ENCODE data around the gene SERPINA12.
A peak's percentile ranks its signal among the peaks of the same experiment; 100 is the strongest.

The SERPINA12 gene

GRCh38 chr14:94470311-94470710 is 39.0 kb downstream of the SERPINA12 start:
- H3K27ac ChIP-seq (ENCODE audit: low read depth, low read length): no peak overlapping the region
- H3K4me3 ChIP-seq (ENCODE audit: low read depth in 1 of 5, low read length in 5 of 5): no peak overlapping the region
- peaks cover 0 to 14% (median 6%) of the 10 kb centered on the region in 5 donors for H3K27me3 ChIP-seq (ENCODE audit: control insufficient read depth in 5 of 5, insufficient read depth in 4 of 5, low read length in 5 of 5)
- H3K9me3 ChIP-seq (ENCODE audit: control insufficient read depth in 5 of 5, low read length in 5 of 5): peaks cover under 1 to 11% (median 8%) of the 10 kb centered on the region in 5 donors
- no peaks in the 10 kb centered on the region for H3K4me1 ChIP-seq (ENCODE audit: control insufficient read depth in 5 of 5, insufficient read depth in 5 of 5, low read length in 5 of 5)
- H3K9ac ChIP-seq (ENCODE audit: low read length in 5 of 5): no peak overlapping the region
- no peaks in the 10 kb centered on the region for H3K36me3 ChIP-seq (ENCODE audit: control insufficient read depth in 5 of 5, insufficient read depth in 5 of 5, low read length in 5 of 5)

GRCh38 chr14:94469261-94469660 is 40.0 kb downstream of the SERPINA12 start:
- Histone ChIP-seq H3K27me3 (ENCODE audit: control insufficient read depth in 5 of 5, insufficient read depth in 4 of 5, low read length in 5 of 5) (peaks cover 0 to 8% (median 6%) of the 10 kb centered on the region in 5 donors), H3K9ac (ENCODE audit: low read length in 5 of 5) (no peak overlapping the region), H3K4me3 (ENCODE audit: low read depth in 1 of 5, low read length in 5 of 5) (no peak overlapping the region), H3K9me3 (ENCODE audit: control insufficient read depth in 5 of 5, low read length in 5 of 5) (peaks cover 8 to 22% (median 18%) of the 10 kb centered on the region in 5 donors), H3K36me3 (ENCODE audit: control insufficient read depth in 5 of 5, insufficient read depth in 5 of 5, low read length in 5 of 5) (no peaks in the 10 kb centered on the region), H3K4me1 (ENCODE audit: control insufficient read depth in 5 of 5, insufficient read depth in 5 of 5, low read length in 5 of 5) (no peaks in the 10 kb centered on the region), H3K27ac (ENCODE audit: low read depth, low read length) (no peak overlapping the region)

GRCh38 chr14:94467728-94468520 is 41.3 kb downstream of the SERPINA12 start:
- H3K4me1 ChIP-seq (ENCODE audit: control insufficient read depth in 5 of 5, insufficient read depth in 5 of 5, low read length in 5 of 5): no peaks in the 10 kb centered on the region
- no peak overlapping the region for H3K9ac ChIP-seq (ENCODE audit: low read length in 5 of 5)
- no peak overlapping the region for H3K4me3 ChIP-seq (ENCODE audit: low read depth in 1 of 5, low read length in 5 of 5)
- H3K9me3 ChIP-seq (ENCODE audit: control insufficient read depth in 5 of 5, low read length in 5 of 5): peaks cover 8 to 23% (median 21%) of the 10 kb centered on the region in 5 donors
- H3K36me3 ChIP-seq (ENCODE audit: control insufficient read depth in 5 of 5, insufficient read depth in 5 of 5, low read length in 5 of 5): no peaks in the 10 kb centered on the region
- H3K27ac ChIP-seq (ENCODE audit: low read depth, low read length): no peak overlapping the region
- peaks cover 0 to 7% (median 3%) of the 10 kb centered on the region in 5 donors for H3K27me3 ChIP-seq (ENCODE audit: control insufficient read depth in 5 of 5, insufficient read depth in 4 of 5, low read length in 5 of 5)

GRCh38 chr14:94466706-94467370 is 42.4 kb downstream of the SERPINA12 start:
- Histone ChIP-seq H3K4me3 (ENCODE audit: low read depth in 1 of 5, low read length in 5 of 5) (no peak overlapping the region), H3K36me3 (ENCODE audit: control insufficient read depth in 5 of 5, insufficient read depth in 5 of 5, low read length in 5 of 5) (no peaks in the 10 kb centered on the region), H3K9me3 (ENCODE audit: control insufficient read depth in 5 of 5, low read length in 5 of 5) (peaks cover 8 to 23% (median 21%) of the 10 kb centered on the region in 5 donors), H3K27me3 (ENCODE audit: control insufficient read depth in 5 of 5, insufficient read depth in 4 of 5, low read length in 5 of 5) (peaks cover 0 to 7% (median 3%) of the 10 kb centered on the region in 5 donors), H3K9ac (ENCODE audit: low read length in 5 of 5) (no peak overlapping the region), H3K4me1 (ENCODE audit: control insufficient read depth in 5 of 5, insufficient read depth in 5 of 5, low read length in 5 of 5) (no peaks in the 10 kb centered on the region), H3K27ac (ENCODE audit: low read depth, low read length) (no peak overlapping the region)

- H3K4me1 ChIP-seq (ENCODE audit: control insufficient read depth in 5 of 5, insufficient read depth in 5 of 5, low read length in 5 of 5): no peaks in the 10 kb centered on the region
- peaks cover 0 to 7% (median 3%) of the 10 kb centered on the region in 5 donors for H3K27me3 ChIP-seq (ENCODE audit: control insufficient read depth in 5 of 5, insufficient read depth in 4 of 5, low read length in 5 of 5)
- no peak overlapping the region for H3K4me3 ChIP-seq (ENCODE audit: low read depth in 1 of 5, low read length in 5 of 5)
- peaks cover 8 to 23% (median 21%) of the 10 kb centered on the region in 5 donors for H3K9me3 ChIP-seq (ENCODE audit: control insufficient read depth in 5 of 5, low read length in 5 of 5)
- H3K36me3 ChIP-seq (ENCODE audit: control insufficient read depth in 5 of 5, insufficient read depth in 5 of 5, low read length in 5 of 5): no peaks in the 10 kb centered on the region
- H3K27ac ChIP-seq (ENCODE audit: low read depth, low read length): no peak overlapping the region
- H3K9ac ChIP-seq (ENCODE audit: low read length in 5 of 5): no peak overlapping the region
Observed at GRCh38 chr14:94465042-94465441, 44.2 kb downstream of the SERPINA12 start.

GRCh38 chr14:94464290-94464689 is 45.0 kb downstream of the SERPINA12 start:
- peaks cover 0 to 7% (median under 1%) of the 10 kb centered on the region in 5 donors for H3K27me3 ChIP-seq (ENCODE audit: control insufficient read depth in 5 of 5, insufficient read depth in 4 of 5, low read length in 5 of 5)
- H3K9me3 ChIP-seq (ENCODE audit: control insufficient read depth in 5 of 5, low read length in 5 of 5): peaks cover 8 to 23% (median 21%) of the 10 kb centered on the region in 5 donors
- H3K27ac ChIP-seq (ENCODE audit: low read depth, low read length): no peak overlapping the region
- peak overlapping the region in 1 of 5 donors; percentile 18 for H3K4me3 ChIP-seq (ENCODE audit: low read depth in 1 of 5, low read length in 5 of 5)
- no peaks in the 10 kb centered on the region for H3K36me3 ChIP-seq (ENCODE audit: control insufficient read depth in 5 of 5, insufficient read depth in 5 of 5, low read length in 5 of 5)
- no peak overlapping the region for H3K9ac ChIP-seq (ENCODE audit: low read length in 5 of 5)
- H3K4me1 ChIP-seq (ENCODE audit: control insufficient read depth in 5 of 5, insufficient read depth in 5 of 5, low read length in 5 of 5): no peaks in the 10 kb centered on the region

GRCh38 chr14:94462763-94463572 is 46.3 kb downstream of the SERPINA12 start:
- H3K4me1 ChIP-seq (ENCODE audit: control insufficient read depth in 5 of 5, insufficient read depth in 5 of 5, low read length in 5 of 5): peaks cover 0 to 4% (median 0%) of the 10 kb centered on the region in 5 donors
- no peak overlapping the region for H3K4me3 ChIP-seq (ENCODE audit: low read depth in 1 of 5, low read length in 5 of 5)
- peaks cover 0 to 2% (median 0%) of the 10 kb centered on the region in 5 donors for H3K27me3 ChIP-seq (ENCODE audit: control insufficient read depth in 5 of 5, insufficient read depth in 4 of 5, low read length in 5 of 5)
- no peak overlapping the region for H3K9ac ChIP-seq (ENCODE audit: low read length in 5 of 5)
- no peaks in the 10 kb centered on the region for H3K36me3 ChIP-seq (ENCODE audit: control insufficient read depth in 5 of 5, insufficient read depth in 5 of 5, low read length in 5 of 5)
- H3K27ac ChIP-seq (ENCODE audit: low read depth, low read length): no peak overlapping the region
- H3K9me3 ChIP-seq (ENCODE audit: control insufficient read depth in 5 of 5, low read length in 5 of 5): peaks cover 8 to 27% (median 25%) of the 10 kb centered on the region in 5 donors

- Histone ChIP-seq H3K4me1 (ENCODE audit: control insufficient read depth in 5 of 5, insufficient read depth in 5 of 5, low read length in 5 of 5) (peaks cover 0 to 4% (median 0%) of the 10 kb centered on the region in 5 donors), H3K9ac (ENCODE audit: low read length in 5 of 5) (no peak overlapping the region), H3K27ac (ENCODE audit: low read depth, low read length) (no peak overlapping the region), H3K27me3 (ENCODE audit: control insufficient read depth in 5 of 5, insufficient read depth in 4 of 5, low read length in 5 of 5) (peaks cover 0 to 2% (median 0%) of the 10 kb centered on the region in 5 donors), H3K4me3 (ENCODE audit: low read depth in 1 of 5, low read length in 5 of 5) (no peak overlapping the region), H3K36me3 (ENCODE audit: control insufficient read depth in 5 of 5, insufficient read depth in 5 of 5, low read length in 5 of 5) (no peaks in the 10 kb centered on the region), H3K9me3 (ENCODE audit: control insufficient read depth in 5 of 5, low read length in 5 of 5) (peaks cover 8 to 27% (median 25%) of the 10 kb centered on the region in 5 donors)
Observed at GRCh38 chr14:94462219-94462551, 47.1 kb downstream of the SERPINA12 start.

GRCh38 chr14:94461526-94462218 is 47.6 kb downstream of the SERPINA12 start:
- H3K9me3 ChIP-seq (ENCODE audit: control insufficient read depth in 5 of 5, low read length in 5 of 5): peaks cover 8 to 31% (median 25%) of the 10 kb centered on the region in 5 donors
- H3K9ac ChIP-seq (ENCODE audit: low read length in 5 of 5): no peak overlapping the region
- no peaks in the 10 kb centered on the region for H3K36me3 ChIP-seq (ENCODE audit: control insufficient read depth in 5 of 5, insufficient read depth in 5 of 5, low read length in 5 of 5)
- peaks cover 0 to 4% (median 0%) of the 10 kb centered on the region in 5 donors for H3K4me1 ChIP-seq (ENCODE audit: control insufficient read depth in 5 of 5, insufficient read depth in 5 of 5, low read length in 5 of 5)
- peaks cover 0 to 2% (median 0%) of the 10 kb centered on the region in 5 donors for H3K27me3 ChIP-seq (ENCODE audit: control insufficient read depth in 5 of 5, insufficient read depth in 4 of 5, low read length in 5 of 5)
- no peak overlapping the region for H3K27ac ChIP-seq (ENCODE audit: low read depth, low read length)
- no peak overlapping the region for H3K4me3 ChIP-seq (ENCODE audit: low read depth in 1 of 5, low read length in 5 of 5)
